HEK293T (cell line): ENCODE measurements around the gene STK39.

Source experiments
- CTCF ChIA-PET: fragments of 350-600 bp; formaldehyde crosslinking; extraction: SDS; loops from one replicate; lab custom pipeline; 2021; ENCODE audit warnings: antibody characterized with exemption, inconsistent platforms; lab: Yijun Ruan, JAX
- POLR2A ChIA-PET: fragments of 350-600 bp; formaldehyde crosslinking; extraction: SDS; loops from one replicate; lab custom pipeline; 2020; ENCODE audit warnings: antibody characterized with exemption, inconsistent platforms; lab: Yijun Ruan, JAX
- DNase-seq: peaks from one replicate; pipeline ENCODE4 v3.0.0; 2012; ENCODE audit warnings: mixed read lengths; ENCODE audit errors: extremely low spot score
- ARNT ChIP-seq: fragments of 450-650 bp; IDR thresholded peaks from 2 replicates; pipeline ENCODE4 v1.6.1; 2017; ENCODE audit warnings: mild to moderate bottlenecking
- BHLHE40 ChIP-seq: fragments of 450-650 bp; IDR thresholded peaks from 2 replicates; pipeline ENCODE4 v1.6.1; 2016; ENCODE audit warnings: mild to moderate bottlenecking, moderate library complexity, borderline replicate concordance
- CTBP1 ChIP-seq: fragments of 450-650 bp; IDR thresholded peaks from 2 replicates; pipeline ENCODE4 v1.6.1; 2016; ENCODE audit warnings: borderline replicate concordance
- ELF4 ChIP-seq: fragments of 450-650 bp; IDR thresholded peaks from 2 replicates; pipeline ENCODE4 v1.6.1; 2017; ENCODE audit warnings: antibody characterized with exemption
- FOXA1 ChIP-seq: fragments of 450-650 bp; IDR thresholded peaks from 2 replicates; pipeline ENCODE4 v1.6.1; 2016; ENCODE audit warnings: mild to moderate bottlenecking
- FOXK2 ChIP-seq: fragments of 450-650 bp; IDR thresholded peaks from 2 replicates; pipeline ENCODE4 v1.6.1; 2016; ENCODE audit warnings: mild to moderate bottlenecking
- FOXM1 ChIP-seq: fragments of 450-650 bp; IDR thresholded peaks from 2 replicates; pipeline ENCODE4 v1.6.1; 2017; ENCODE audit warnings: mild to moderate bottlenecking, borderline replicate concordance
- HDGF ChIP-seq: fragments of 450-650 bp; IDR thresholded peaks from 2 replicates; pipeline ENCODE4 v1.6.1; 2017; ENCODE audit warnings: antibody characterized with exemption, borderline replicate concordance
- L3MBTL2 ChIP-seq: fragments of 450-650 bp; conservative IDR thresholded peaks from 2 replicates; pipeline ENCODE4 v1.6.1; 2016; ENCODE audit warnings: mild to moderate bottlenecking
- LEF1 ChIP-seq: fragments of 450-650 bp; IDR thresholded peaks from 2 replicates; pipeline ENCODE4 v1.6.1; 2017; ENCODE audit warnings: mild to moderate bottlenecking, borderline replicate concordance
- NFRKB ChIP-seq: fragments of 450-650 bp; IDR thresholded peaks from 2 replicates; pipeline ENCODE4 v1.6.1; 2016; ENCODE audit warnings: mild to moderate bottlenecking, moderate library complexity
- SP1 ChIP-seq: fragments of 450-650 bp; IDR thresholded peaks from 2 replicates; pipeline ENCODE4 v1.6.1; 2017
- SUZ12 ChIP-seq: fragments of 450-650 bp; IDR thresholded peaks from 2 replicates; pipeline ENCODE4 v1.6.1; 2016; ENCODE audit warnings: mild to moderate bottlenecking
- TARDBP ChIP-seq: fragments of 450-650 bp; IDR thresholded peaks from 2 replicates; pipeline ENCODE4 v1.6.1; 2016
- ZNF384 ChIP-seq: fragments of 450-650 bp; IDR thresholded peaks from 2 replicates; pipeline ENCODE4 v1.6.1; 2016
- TF ChIP-seq, protein P1 (sequence below): fragments of 450-650 bp; IDR thresholded peaks from 2 replicates; pipeline ENCODE4 v1.6.1; 2016

STK39 gene

DNA sequence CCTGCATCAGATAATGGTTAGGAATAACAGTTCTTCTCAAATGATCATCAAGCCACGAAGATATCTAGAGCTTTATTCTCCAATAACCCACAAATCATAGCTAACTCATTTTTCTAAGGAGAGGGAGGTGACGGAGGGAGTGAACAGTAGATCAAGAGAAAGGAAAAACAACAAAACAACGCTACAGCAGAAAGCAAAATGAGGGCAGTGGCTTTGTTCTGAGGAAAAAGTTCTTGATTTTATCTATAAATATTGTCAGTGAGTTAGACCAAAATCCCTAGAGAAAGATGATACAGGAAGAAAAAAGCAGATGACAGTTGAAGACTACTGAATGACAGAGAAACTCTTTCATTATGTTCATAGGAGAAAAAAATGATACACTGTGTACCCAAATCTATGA, 71.0 kb downstream of the STK39 start:
- DNase-seq: no peak
- no peak for TF ChIP-seq SP1
- TF ChIP-seq FOXA1: no peak
- no peak for TF ChIP-seq LEF1
- TF ChIP-seq FOXK2: no peak
- no peak for TF ChIP-seq SUZ12
- TF ChIP-seq CTBP1: no peak
- TF ChIP-seq BHLHE40: no peak
- no peak for TF ChIP-seq FOXM1
- no peak for TF ChIP-seq L3MBTL2
- TF ChIP-seq, protein P1, sequence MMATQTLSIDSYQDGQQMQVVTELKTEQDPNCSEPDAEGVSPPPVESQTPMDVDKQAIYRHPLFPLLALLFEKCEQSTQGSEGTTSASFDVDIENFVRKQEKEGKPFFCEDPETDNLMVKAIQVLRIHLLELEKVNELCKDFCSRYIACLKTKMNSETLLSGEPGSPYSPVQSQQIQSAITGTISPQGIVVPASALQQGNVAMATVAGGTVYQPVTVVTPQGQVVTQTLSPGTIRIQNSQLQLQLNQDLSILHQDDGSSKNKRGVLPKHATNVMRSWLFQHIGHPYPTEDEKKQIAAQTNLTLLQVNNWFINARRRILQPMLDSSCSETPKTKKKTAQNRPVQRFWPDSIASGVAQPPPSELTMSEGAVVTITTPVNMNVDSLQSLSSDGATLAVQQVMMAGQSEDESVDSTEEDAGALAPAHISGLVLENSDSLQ: no peak
- no peak for TF ChIP-seq TARDBP
- no peak for TF ChIP-seq ZNF384
- no peak for TF ChIP-seq NFRKB
- no peak for TF ChIP-seq ARNT
- no peak for TF ChIP-seq ELF4
- TF ChIP-seq HDGF: no peak
- POLR2A ChIA-PET: no interaction called here
- CTCF ChIA-PET: no interaction called here

DNA sequence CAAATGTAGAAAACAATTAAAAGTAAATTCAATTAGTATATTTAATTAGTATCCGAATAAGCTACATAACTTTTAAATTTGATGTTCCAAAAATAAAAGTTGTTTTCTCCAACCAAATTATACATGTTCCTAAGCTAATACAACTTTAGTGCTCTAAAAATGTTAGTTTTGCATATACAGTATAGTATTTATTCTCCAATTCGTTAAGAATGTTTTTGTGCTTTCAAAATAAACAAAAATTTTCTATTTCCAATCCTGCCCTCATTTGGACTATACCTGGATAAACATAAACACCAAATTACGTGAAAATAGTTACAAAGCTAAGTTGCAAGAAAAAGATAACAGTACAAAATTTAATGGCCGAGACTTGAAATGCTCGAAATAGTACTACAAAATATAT, 71.9 kb downstream of the STK39 start:
- DNase-seq: no peak
- ChIA-PET CTCF (no interaction called here), POLR2A (no interaction called here)
- TF ChIP-seq SP1 (no peak), FOXA1 (no peak), FOXK2 (no peak)

DNA sequence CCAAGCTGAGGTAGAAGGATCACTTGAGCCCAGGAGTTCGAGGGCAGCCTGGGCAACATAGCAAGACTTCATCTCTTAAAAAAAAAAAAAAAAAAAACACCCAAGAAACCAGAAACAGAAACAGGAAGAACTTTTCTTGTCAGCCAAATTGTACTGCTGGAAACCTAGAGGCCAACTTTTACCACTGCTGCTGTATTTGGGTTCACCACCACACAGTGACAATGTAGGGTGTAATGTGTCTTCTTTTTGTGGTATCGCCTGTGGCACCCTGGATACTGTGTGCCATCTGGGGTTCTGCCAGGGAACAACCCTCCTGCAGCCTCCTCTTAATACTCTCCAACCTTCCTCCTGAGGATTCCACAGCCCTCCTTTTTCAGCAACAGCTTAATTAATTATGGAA, 72.6 kb downstream of the STK39 start:
- ChIA-PET POLR2A (no interaction called here), CTCF (no interaction called here)
- DNase-seq: no peak
- TF ChIP-seq HDGF: no peak
- TF ChIP-seq LEF1: no peak
- no peak for TF ChIP-seq L3MBTL2
- TF ChIP-seq BHLHE40: no peak
- no peak for TF ChIP-seq ZNF384
- TF ChIP-seq ARNT: no peak
- TF ChIP-seq, protein P1: no peak
- TF ChIP-seq NFRKB: no peak
- TF ChIP-seq CTBP1: no peak
- TF ChIP-seq FOXK2: no peak

DNA sequence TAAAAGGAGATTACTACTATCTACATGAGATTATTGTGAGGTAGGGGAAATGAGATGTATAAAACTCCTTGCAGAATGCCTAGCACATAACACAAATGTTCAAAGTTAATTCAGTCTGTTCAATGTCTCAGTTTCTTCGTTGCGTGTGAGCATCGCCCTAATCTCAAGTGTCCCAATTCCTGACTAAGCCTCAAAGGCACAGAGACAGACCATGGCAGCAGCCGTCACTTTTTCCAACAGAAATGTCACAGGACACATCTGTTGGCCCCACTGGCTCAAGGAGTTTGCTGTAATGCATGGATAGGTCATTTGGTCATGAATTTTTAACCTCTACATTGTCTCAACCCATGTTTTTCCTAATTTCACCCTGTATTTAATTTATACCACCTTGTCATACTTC, 75.3 kb downstream of the STK39 start:
- CTCF ChIA-PET: no interaction called here
- POLR2A ChIA-PET: no interaction called here
- DNase-seq: no peak
- TF ChIP-seq SUZ12 (no peak), FOXK2 (no peak), LEF1 (no peak), ELF4 (no peak), SP1 (no peak), ARNT (no peak), FOXM1 (no peak), TARDBP (no peak), CTBP1 (no peak)
- TF ChIP-seq, protein P1: no peak

DNA sequence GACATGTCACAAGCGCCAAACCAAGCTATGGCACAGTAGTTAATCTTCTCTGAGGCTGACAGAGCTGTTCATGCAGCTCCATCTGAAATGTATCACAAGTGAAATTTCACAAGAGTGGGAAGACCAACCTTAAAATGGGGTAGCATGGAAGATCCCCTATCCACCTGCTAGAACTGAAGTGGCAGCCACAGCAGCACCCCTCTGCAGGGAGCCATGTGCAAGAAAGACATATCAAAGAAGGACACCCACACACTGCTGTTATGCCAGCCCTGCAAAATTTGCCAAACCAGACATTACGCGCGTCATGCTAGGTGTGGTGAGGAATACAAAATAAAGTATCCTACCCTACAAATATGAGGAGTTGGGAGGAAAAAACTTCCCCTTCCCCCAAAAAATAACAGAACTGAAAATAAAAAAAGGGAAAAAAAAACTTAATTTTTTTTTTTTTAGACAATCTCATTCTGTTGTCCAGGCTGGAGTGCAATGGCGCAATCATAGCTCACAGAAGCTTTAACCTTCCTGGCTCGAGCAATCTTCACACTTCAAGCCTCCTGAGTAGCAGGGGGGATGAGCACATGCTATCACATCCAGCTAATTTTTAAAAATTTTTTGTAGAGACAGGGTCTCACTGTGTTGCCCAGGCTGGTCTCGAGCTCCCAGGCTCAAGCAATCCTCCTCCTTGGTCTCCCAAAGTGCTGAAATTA, 76.2 kb downstream of the STK39 start:
- TF ChIP-seq L3MBTL2 (no peak), ZNF384 (no peak), FOXA1 (no peak), FOXK2 (no peak), ARNT (no peak), NFRKB (no peak), FOXM1 (no peak), SP1 (no peak), ELF4 (no peak), SUZ12 (no peak), LEF1 (no peak), HDGF (no peak), CTBP1 (no peak), BHLHE40 (no peak)
- TF ChIP-seq, protein P1: no peak
- ChIA-PET CTCF (interaction anchor here (1.7 kb wide), 1 partner anchor 14 kb away, joined by 3 read pairs; no protein-coding TSS in a partner anchor), POLR2A (no interaction called here)
- DNase-seq: no peak

DNA sequence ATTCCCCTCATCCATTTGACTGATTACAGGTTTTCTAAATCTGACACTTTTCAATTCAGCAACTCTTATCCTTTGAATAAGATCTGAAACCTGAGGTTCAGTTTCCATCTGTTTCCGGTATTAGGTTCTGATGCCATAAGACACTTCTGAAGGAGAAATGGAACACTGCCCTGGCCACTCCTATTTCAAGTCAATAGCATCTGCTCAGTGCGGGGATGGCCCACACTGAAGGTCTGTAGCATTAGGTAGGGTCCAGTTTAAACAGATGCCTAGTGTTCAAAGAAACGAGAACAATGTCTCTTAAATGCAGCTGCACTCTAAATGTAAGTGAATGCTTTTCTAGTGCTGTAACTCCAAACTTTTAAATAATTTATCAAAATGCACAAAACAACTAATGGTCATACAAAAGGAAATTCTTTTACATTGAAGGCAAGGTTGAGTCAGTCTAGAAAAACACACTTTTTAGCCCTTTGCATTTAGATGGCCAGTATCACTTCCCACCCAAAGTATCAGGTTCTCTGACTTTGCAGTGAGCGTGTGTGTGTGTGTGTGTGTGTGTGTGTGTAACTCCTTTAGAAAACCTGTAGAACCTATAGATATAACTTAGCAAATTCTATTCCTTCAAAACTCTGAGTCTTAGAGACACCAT, 78.2 kb downstream of the STK39 start:
- CTCF ChIA-PET: interaction anchor here (1.7 kb wide), 1 partner anchor 12 kb away, joined by 3 read pairs; no protein-coding TSS in a partner anchor
- DNase-seq: no peak
- TF ChIP-seq CTBP1 (no peak), NFRKB (no peak), FOXM1 (no peak), FOXA1 (no peak), L3MBTL2 (no peak), ZNF384 (no peak), HDGF (no peak), BHLHE40 (no peak), FOXK2 (no peak), SUZ12 (no peak), TARDBP (no peak), ARNT (no peak), LEF1 (no peak), ELF4 (no peak), SP1 (no peak)
- TF ChIP-seq, protein P1: no peak
- POLR2A ChIA-PET: no interaction called here
